Eye (tissue), 1 donor: ENCODE results near the gene SLC9A5.

Experiments
- DNase-seq: peaks from one replicate; pipeline ENCODE4 v3.0.0-alpha.2; 2015

The SLC9A5 gene

GRCh38 chr16:67241008-67241900 lies 7.5 kb upstream of the SLC9A5 start:
- DNase-seq = no peak

- DNase-seq = no peak
Observed at GRCh38 chr16:67242138-67242730, 6.5 kb upstream of the SLC9A5 start.

GRCh38 chr16:67243481-67243880 lies 5.3 kb upstream of the SLC9A5 start:
- no peak for DNase-seq

GRCh38 chr16:67244387-67245185 lies 4.2 kb upstream of the SLC9A5 start:
- no peak for DNase-seq

- DNase-seq = no peak
Observed at GRCh38 chr16:67245186-67245585, 3.6 kb upstream of the SLC9A5 start.

GRCh38 chr16:67245674-67246080 lies 3.1 kb upstream of the SLC9A5 start:
- no peak for DNase-seq

GRCh38 chr16:67246081-67246755 lies 2.6 kb upstream of the SLC9A5 start:
- DNase-seq = peak; percentile 94

GRCh38 chr16:67246756-67247191 lies 2.0 kb upstream of the SLC9A5 start:
- peak; percentile 62 for DNase-seq

GRCh38 chr16:67247192-67248072 lies 1.3 kb upstream of the SLC9A5 start, which contains the start of gene FHOD1:
FHOD1 (minus strand) TSS chr16:67247481; CDS start chr16:67247410, 71 bp downstream.
- DNase-seq = peak; percentile 97

GRCh38 chr16:67248073-67248400 lies 742 bp upstream of the SLC9A5 start:
- no peak for DNase-seq

- peak; percentile 51 for DNase-seq
Observed at GRCh38 chr16:67249178-67250044, 632 bp downstream of the SLC9A5 start.

GRCh38 chr16:67250045-67250327 lies 1.2 kb downstream of the SLC9A5 start:
- DNase-seq = no peak

GRCh38 chr16:67252609-67253497 lies 4.1 kb downstream of the SLC9A5 start:
- DNase-seq = no peak

- DNase-seq = peak; percentile 19
Observed at GRCh38 chr16:67254801-67255552, 6.2 kb downstream of the SLC9A5 start.

- no peak for DNase-seq
Observed at GRCh38 chr16:67255553-67256221, 6.9 kb downstream of the SLC9A5 start.

GRCh38 chr16:67256701-67257230 lies 8.0 kb downstream of the SLC9A5 start:
- no peak for DNase-seq

GRCh38 chr16:67257486-67258160 lies 8.8 kb downstream of the SLC9A5 start:
- DNase-seq = no peak
